Posterior vena cava (tissue), 2 donors: ENCODE results near the gene RHOXF2B. TPM values are rescaled to one million over a fixed set of nuclear protein-coding genes. Genes with fewer than 3 reads are reported as not detected.
"Not testable (repeated sequence)": the region's sequence is repeated elsewhere in the genome, so short reads cannot be mapped to it uniquely, and the experiment has no call there.

Experiments
- DNase-seq: peaks from one replicate; pipeline ENCODE4 v3.0.0-alpha.2; 2020; ENCODE audit warnings: low spot score
- intact Hi-C, 2 donors: fragments of 100-400 bp; cut with DNase I; formaldehyde crosslinking; loops; one replicate each; pipeline versions ENCODE4 v1.14.1 to v1.14.2; 2022 to 2023
- long read RNA-seq, 2 donors: library from polyadenylated mRNA; unstranded; transcript quantifications; one replicate each; pipeline ENCODE4 v2.0.0, GENCODE V29; 2020 to 2021
- total RNA-seq, 2 donors: library from RNA; stranded (reverse); fragmentation: NEBNext Ultra II Directional; extraction: Animal tissue kit (Norgen Biotek cat#: 25700); gene quantifications; one replicate each; pipeline ENCODE4 v1.2.1, GENCODE V29; 2021
- donor health status: DM: yes; HTN: yes; CAD: no.
- donor health status: DM: yes; HTN: yes; CAD: no.

Gene RHOXF2B
- not detected for total RNA-seq
- long read RNA-seq, donor 1: 0 reads
- long read RNA-seq, donor 2: 0 reads

DNA sequence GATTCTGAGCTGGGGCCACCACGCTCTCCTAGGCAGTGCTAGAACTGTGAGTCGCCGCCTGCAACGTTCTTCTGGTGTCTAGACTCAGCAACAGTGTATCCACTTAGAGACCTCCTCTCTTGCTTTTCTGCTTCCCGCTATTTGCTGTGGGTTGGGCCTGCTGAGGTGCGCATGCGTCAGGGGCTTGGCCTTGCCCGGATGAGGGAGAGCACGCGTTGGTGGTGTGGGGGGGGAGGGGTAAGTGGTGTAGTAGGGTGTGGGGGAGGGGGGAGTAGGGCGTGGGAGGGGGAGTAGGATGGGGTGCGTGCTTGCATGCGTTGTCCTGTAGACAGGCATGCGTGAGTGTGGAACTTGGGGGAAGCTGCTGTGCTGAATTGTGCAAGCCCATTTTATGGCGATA lies at the start of gene RHOXF2B:
Gene RHOXF2B (minus strand): TSS at position 101 of the 400 bp plus-strand sequence. CDS start 138 bp downstream, outside the sequence.
- intact Hi-C loops, DNase-seq: not testable (repeated sequence)

DNA sequence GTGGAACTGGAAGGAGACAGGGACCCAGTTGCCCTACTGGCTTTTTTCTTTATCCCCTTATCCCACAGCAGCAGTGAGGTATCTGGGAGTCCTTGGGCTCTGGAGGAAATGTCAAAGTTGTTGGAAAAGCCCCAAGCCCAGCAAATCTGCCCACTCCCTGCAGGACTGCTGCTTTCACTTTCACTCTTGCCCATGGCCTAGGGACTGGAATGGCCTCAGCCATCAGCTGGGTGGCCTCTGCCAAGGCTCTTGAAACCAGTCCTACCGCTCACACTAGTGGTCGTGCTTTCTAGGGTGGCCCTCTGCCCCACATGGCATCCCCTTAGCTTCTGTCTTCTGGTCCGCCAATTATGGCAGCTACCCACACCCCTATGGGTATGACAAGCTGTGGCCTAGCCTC lies 48.0 kb upstream of the RHOXF2B start:
- DNase-seq: no peak
- intact Hi-C loops: no loop called here

DNA sequence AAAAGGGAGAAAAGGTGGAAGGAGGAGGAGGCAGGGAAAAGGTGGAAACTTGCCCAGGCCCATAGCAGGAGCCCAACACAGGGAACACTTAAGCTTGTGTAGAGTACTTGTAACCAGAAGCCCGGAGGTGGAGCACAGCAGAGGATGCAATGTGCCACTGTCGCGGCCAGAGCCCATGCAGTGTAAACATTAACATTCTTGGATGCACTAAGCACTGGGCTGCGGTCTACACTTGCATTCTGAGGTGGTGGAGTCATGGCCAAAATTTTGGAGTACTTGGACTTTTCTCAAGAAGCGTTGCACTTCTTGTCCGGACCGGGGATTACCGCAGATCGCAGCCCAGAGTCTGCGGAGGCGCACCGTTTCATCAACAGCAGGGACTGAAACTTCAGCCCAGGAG lies 42.7 kb upstream of the RHOXF2B start:
- DNase-seq: no peak
- intact Hi-C loops: no loop called here

DNA sequence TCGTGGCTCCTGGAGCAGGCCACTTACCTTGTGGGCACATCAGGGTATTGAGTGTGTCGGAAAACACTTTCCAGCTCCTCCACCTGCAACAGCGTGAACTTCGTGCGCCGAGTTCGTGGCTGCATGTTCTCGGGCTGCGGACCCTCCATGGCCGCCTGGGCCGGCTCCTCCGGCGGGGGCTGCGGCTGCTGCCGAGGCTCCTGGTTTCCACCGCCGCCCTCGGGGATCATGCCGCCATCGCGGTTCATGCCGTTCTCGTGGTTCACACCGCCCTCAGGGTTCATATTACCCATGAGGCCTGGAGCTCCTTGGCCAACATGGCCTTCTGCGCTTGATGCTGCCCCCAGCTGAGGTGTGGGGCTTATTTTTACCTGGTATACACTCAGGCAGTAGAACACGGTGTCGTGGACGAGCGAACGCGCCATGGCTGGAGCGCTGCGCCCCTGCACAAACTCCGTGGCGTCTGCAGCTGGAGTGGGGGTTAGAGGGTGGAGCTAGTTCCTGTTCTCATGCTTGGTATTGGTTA lies 38.0 kb upstream of the RHOXF2B start, which contains the start of gene RHOXF1:
Gene RHOXF1 (minus strand): TSS at position 476 of the 526 bp plus-strand sequence. CDS start 51 bp downstream, at position 425.
- DNase-seq: no peak
- intact Hi-C loops: loop anchor here in 1 of 2 donors (10.0 kb wide), 1 partner anchor 119 kb away; no protein-coding TSS in a partner anchor

DNA sequence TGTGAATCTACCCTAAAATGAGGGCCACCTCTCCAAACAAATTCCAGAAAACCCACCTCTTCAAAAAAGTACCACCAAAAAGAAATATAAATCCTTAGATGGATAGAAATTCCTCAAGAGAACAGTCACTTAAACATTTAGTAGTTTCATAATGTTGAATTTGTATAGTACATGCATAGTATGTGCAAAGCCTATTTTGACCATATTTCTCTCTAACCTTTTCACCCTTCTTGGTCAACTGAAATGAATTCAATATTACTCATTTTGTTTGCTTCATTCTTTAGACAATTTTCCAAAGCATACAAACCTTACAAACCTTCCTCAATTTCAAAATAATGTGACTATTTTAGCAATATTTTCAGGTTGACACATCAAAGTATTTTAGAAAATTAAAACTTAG lies 34.1 kb upstream of the RHOXF2B start:
- intact Hi-C loops: loop anchor here in 1 of 2 donors (10.0 kb wide), 1 partner anchor 123 kb away; no protein-coding TSS in a partner anchor
- no peak for DNase-seq

DNA sequence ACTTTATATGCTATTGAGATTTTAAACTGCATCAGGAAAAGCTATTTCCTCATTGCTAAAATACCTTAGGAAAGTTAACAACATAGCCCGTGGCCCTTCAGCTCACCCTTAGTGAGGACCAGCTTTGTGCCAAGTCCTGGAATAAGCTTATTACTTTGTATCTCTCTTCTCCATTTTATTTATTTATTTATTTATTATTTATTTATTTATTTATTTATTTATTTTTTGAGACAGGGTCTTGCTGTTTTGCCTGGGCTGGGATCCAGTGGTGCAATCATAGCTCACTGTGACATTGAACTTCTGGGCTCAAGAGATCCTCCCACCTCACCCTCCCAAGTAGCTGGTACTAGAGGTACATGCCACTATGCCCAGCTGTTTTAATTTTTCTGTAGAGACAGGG lies 31.9 kb upstream of the RHOXF2B start:
- intact Hi-C loops: no loop called here
- DNase-seq: no peak

DNA sequence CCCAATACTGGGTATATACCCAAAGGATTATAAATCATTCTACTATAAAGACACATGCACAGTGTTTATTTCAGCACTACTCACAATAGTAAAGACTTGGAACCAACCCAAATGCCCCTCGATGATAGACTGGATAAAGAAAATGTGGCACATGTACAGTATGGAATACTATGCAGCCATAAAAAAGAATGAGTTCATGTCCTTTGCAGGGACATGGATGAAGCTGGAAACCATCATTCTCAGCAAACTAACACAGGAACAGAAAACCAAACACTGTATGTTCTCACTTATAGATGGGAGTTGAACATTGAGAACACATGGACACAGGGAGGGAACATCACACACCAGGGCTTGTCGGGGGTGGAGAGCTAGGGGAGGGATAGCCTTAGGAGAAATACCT lies 27.2 kb upstream of the RHOXF2B start:
- DNase-seq, intact Hi-C loops: not testable (repeated sequence)

DNA sequence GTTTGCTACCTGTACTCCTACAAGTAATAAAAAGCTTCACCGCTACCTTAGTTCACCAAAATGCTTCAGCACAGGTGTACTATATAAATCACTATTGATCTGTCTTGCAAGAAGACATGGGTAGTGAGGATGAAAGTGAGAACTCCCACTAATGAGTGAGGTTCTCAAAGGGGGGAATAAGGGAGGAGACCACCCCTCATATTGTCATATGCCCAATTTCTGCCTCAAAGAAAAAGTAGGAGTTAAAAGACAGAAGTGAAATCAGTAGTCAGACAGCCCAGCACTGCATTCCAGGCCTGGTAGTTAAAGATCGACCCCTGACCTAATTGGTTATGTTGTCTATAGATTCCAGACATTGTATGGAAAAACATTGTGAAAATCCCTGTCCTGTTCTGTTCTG lies 23.6 kb upstream of the RHOXF2B start:
- intact Hi-C loops: not testable (repeated sequence)

DNA sequence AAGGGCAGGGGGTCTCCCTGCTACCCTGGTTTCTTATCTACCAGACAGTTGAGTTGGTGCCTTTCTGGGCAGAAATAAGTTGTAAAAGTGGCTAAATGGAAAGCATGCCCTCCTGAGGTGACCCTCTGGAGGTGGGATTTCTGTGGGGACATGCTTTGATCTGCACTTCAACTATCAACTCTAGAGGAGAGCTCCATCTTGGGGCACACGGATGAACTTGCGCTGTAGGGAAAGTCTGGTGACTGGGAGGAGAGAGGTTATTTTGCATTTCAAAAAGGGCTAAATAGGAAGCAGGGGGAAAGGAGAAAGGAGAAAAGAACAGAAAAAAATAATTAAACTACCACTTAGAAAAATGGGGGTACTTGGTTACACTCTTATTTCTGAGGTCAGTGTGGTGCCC lies 12.7 kb upstream of the RHOXF2B start:
- DNase-seq: no peak
- intact Hi-C loops: no loop called here

More for the DNA sequence above, 23.6 kb upstream of the RHOXF2B start:
- not testable (repeated sequence) for DNase-seq

DNA sequence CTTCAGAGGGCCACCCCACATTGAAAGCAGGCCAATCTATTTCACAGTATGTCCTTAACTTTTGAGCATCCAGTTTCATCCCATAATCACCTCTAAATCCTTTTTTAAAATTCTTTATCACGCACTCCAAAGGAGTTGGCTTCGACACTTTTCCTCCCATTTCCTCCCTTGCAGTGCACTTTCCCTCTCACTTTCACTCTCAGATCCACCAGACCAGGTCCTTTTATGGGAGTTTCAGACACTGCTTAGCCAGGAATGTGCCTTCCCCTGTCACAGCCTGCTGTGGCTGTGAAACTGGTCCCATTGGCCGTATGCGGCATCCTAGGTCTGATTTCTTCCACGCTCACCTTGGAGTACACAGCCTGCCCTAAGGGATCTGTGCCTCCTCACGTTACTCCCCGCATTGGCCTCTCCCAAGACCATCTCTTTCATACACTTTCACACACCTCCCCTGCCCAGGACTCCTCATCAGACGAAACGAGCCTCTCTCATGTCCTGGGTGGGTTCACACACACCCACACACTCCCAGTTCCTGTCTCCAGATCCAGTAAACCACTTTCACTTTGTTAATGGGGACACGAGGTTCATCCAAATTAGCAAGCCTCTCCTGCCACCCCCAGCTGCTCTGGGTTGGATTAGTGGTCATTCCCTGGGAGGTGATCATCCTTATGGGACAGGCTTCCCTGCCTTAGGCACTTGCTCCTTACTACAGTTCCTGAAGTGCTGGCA lies 10.0 kb upstream of the RHOXF2B start:
- no peak for DNase-seq
- intact Hi-C loops: no loop called here

DNA sequence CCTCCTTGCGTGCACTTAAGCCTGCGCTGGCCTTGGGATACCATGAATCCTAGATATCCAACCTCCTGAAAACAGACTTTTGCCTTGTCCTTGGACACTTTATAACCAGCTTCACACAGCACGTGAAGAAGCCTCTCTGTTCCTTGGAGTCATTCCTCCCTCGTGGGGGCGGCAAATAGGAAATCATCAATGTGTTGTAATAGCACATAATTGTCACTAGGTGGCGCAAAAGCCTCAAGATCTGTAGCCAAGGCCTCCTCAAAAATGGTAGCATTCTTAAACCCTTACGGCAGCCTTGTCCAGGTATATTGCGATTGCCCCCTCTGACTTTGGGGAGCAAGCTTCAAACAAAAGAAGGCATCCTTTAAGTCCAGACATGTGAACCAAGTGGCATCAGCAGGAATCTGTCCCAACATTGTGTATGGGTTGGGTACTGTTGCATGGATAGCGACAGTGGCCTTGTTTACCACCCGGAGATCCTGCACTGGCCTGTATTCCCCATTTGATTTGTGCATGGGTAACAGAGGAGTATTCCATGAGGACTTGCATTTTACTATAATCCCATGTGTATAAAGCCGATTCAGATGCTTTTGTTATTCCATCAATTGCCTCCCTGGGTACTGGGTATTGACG lies 8.2 kb upstream of the RHOXF2B start:
- intact Hi-C loops, DNase-seq: not testable (repeated sequence)

DNA sequence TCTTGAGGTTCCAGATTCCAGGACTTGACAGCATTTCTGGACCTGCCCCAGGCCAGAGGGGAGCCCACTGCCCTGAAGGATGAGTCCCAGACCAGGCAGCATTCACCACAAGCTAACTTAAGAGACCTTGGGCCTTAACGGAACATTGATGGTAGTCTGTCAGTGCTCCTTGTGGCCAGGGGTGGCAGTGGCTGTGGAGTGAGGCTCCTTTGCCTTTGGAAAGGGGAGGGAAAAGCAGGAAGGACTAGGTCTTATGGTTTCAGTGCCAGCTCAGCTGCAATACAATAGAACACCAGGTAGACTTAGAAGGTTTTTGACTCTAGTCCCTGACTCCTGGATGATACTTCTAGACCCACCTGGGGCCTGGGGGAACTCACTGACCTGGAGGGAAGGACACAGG lies 11.3 kb downstream of the RHOXF2B start:
- DNase-seq, intact Hi-C loops: not testable (repeated sequence)

DNA sequence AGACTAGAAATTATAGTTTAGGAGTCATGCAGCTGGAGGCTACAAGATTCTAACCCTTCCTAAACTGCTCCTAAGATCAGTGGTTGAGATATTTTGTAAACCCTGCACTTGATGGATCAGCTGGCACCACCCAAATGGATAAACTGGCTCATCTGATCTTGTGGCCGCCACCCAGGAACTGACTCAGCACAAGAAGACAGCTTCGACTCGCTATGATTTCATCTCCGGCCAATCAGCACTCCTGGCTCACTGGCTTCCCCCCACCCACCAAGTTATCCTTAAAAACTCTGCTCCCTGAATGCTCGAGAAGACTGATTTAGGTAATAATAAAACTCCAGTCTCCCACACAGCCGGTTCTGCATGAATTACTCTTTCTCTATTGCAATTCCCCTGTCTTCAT lies 34.8 kb downstream of the RHOXF2B start:
- intact Hi-C loops, DNase-seq: not testable (repeated sequence)

DNA sequence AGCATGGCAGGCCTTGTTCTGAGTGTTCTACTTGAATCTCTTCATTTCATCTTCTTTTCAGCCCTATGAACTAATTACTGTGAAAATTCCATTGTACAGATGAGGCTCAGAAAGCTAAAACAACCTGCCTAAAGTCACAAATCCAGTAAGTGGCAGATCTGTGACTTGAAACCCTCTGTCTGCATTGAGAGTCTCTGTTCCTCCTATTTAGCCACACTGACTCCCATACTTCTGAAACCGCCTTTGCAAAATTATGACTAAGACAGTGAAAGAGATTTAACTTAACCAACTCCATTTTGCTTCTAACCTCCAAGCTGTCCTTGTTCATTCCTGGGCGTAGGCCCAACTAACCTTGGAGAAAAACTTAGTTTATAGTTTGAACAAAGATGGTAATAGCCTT lies 35.2 kb downstream of the RHOXF2B start:
- intact Hi-C loops: not testable (repeated sequence)

DNA sequence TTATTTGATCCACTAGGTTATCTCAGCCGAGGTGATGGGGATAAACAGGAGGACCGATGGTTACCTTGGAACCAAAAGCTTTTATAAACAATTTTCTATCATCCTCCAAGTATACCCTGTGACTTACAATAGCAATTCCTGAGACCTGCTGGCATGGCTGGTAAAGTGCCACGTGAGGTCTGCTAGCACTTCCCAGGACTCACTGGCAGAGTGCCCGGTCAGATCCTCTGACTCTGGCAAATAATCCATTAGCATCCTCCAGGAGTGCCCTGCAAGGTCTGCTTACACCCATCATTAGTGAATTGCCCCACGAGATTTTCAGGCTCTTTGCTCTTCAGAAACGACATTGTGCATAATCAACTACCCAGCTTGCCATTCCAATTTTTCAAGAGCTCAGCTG lies 37.3 kb downstream of the RHOXF2B start:
- intact Hi-C loops, DNase-seq: not testable (repeated sequence)

More for the DNA sequence above, 35.2 kb downstream of the RHOXF2B start:
- DNase-seq: not testable (repeated sequence)

DNA sequence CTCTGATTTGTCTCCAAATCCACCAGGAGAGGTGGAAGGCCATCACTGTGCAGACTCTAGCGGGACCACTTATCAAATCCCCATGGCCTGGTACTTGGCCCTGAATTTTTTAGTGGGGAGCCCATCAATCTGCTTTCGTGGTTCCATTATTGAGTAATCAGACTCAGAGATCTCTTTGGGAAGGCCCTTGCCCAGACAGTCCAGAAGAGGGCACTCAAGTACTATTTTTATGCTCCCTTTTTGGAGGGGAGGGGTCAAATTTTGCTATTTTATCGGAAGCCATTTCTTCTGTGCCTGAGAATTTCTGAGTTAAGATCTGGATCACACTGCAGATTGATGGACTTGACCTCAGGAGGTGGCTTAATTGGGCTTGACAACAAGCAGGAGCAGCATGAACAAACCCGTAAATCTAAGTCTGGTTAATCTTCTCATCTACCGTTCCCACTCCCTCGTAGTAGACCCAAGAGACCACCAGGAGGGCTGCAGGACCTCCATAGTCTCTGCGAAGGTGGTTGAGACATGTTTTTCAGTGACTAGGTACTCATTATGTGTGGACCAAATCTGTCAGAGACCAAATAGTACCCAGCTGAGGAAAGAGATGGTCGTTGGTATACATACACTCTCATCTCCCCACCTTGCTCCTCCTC lies 38.3 kb downstream of the RHOXF2B start:
- intact Hi-C loops: not testable (repeated sequence)

DNA sequence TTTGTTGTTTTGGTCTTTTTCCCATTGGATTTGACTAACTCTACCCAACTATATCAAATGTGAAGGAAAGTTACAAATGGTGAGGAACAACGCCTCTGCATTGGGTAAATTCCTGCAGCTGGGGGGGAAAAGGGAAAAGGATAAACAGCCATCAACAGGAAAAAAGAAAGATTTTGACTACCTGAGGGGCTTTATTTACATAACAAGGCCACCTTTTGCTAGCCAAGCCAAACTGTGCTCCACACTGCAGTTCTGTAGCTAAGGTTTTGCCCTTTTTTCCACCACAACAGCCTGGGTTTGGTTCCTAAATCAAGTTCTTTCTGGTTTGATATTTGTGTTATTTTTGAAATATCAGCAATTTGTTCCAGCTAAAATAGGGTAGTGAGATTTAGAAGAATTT lies 40.8 kb downstream of the RHOXF2B start:
- no peak for DNase-seq
- intact Hi-C loops: no loop called here

More for the DNA sequence above, 38.3 kb downstream of the RHOXF2B start:
- DNase-seq: not testable (repeated sequence)

DNA sequence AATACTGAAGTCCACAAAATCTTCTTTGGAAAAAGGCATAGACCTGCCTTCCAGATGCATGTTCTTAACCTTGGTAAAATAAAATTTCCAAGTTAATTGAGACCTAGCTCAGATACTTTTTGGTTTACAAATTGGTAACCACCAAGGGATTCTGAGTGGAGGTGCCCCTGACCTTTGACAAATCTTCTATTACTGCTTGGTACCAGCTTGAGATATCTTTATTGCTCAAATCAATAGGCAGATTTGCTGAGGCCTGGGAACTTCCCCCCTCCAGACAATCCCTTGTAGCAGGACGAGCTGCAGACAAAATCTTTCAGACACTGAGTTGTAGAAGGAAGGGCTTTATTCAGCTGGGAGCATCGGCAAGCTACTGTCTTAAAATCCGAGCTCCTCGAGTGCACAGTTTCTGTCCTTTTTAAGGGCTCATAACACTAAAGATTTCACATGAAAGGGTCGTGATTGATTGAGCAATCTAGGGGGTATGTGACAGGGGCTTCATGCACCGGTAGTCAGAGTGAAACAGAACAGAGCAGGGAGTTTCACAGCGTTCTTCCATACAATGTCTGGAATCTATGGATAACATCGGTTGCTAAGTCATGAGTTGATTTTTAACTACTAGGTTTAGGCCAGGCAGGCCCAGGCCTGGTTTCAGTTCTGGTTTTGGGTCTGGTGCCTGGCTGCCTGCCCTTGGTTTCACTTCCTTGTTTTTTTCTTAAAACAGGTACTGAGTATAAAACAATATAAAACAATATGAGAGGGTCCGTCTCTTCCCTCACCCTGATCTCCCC lies 41.8 kb downstream of the RHOXF2B start:
- DNase-seq: peak; percentile 76
- intact Hi-C loops: not testable (repeated sequence)

DNA sequence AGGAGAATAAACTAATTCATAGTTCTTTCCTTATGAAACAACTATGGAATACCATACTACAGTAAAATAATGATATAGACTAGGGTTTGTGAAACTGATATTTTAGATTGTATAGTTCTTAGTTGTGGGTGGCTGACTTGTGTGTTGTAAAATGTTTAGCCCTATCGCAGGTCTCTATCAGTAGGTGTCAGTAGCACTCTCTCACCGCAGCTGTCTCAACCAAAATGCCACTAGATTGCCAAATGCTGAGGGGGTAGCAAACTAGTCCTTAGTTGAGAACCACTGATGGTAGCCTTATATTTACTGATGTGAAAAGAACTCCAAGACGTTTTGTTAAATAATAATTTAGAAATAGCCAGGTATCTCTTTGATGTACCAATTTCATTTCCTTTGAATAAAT lies 48.1 kb downstream of the RHOXF2B start:
- intact Hi-C loops: no loop called here
- DNase-seq: no peak
